Prostate gland (tissue), 2 donors: ENCODE measurements around the gene ARF3.

ENCODE experiments used
- CTCF ChIP-seq, 4 experiments: fragments of 200-600 bp in 2 of 4; fragments of 450-650 bp in 2 of 4; sonication (generic) in 2 of 4; IDR thresholded peaks; 1 replicate in 3 of 4; 2 replicates in 1 of 4; pipeline ENCODE4 v1.5.1; 2016 to 2019; ENCODE audit warnings: antibody characterized with exemption in 4 of 4, mild to moderate bottlenecking in 2 of 4, moderate library complexity in 2 of 4
- POLR2AphosphoS5 ChIP-seq: sonication (generic); formaldehyde crosslinking; IDR thresholded peaks from one replicate; pipeline ENCODE4 v1.6.1; 2017; ENCODE audit warnings: antibody characterized with exemption

- TF ChIP-seq CTCF (IDR thresholded peaks at IDR 0.05) (no peak), POLR2AphosphoS5 (no peak)
Measured at GRCh38 chr12:48938805-48939204, 18.5 kb downstream of the ARF3 start.
